ENCODE measurements around the gene ANKRD6. TPM values are rescaled to one million over a fixed set of nuclear protein-coding genes. Genes with fewer than 3 reads are reported as not detected.

The ANKRD6 gene
- total and polyA plus RNA-seq, 11 donors, result 3.5 to 14.1 (median 10.2) TPM

- WGBS, 4 donors, result 46 to 62% (median 57%) methylated on average over 2 of the region's 2 CpGs
- H3K27me3 ChIP-seq, result no peaks in the 10 kb centered on the region
- TF ChIP-seq POLR2A (IDR thresholded peaks at IDR 0.05), result no peak
- no peak for TF ChIP-seq CTCF (IDR thresholded peaks at IDR 0.05)
- no peaks in the 10 kb centered on the region for H3K9me3 ChIP-seq
- no peak overlapping the region for H3K4me3 ChIP-seq
- no peaks in the 10 kb centered on the region for H3K36me3 ChIP-seq
- ATAC-seq (peak in 1 of 4 donors; percentile 60), DNase-seq (no peak)
- H3K27ac ChIP-seq, result no peak overlapping the region
- peaks cover 0 to 3% (median 0%) of the 10 kb centered on the region in 12 donors for H3K4me1 ChIP-seq
- intact Hi-C loops (cut with DNase I), result loop anchor here in 1 of 10 donors (10.0 kb wide), 1 partner anchor 141 kb away; no protein-coding TSS in a partner anchor
Measured at GRCh38 chr6:89454300-89454699, 21.3 kb downstream of the ANKRD6 start.

- no peak overlapping the region for H3K4me3 ChIP-seq
- no peaks in the 10 kb centered on the region for H3K27me3 ChIP-seq
- H3K4me1 ChIP-seq, result peaks cover 0 to 3% (median 0%) of the 10 kb centered on the region in 12 donors
- ATAC-seq (no peak), DNase-seq (no peak)
- H3K27ac ChIP-seq, result no peak overlapping the region
- H3K9me3 ChIP-seq, result no peaks in the 10 kb centered on the region
- TF ChIP-seq CTCF (IDR thresholded peaks at IDR 0.05) (no peak), POLR2A (IDR thresholded peaks at IDR 0.05) (no peak)
- WGBS, 4 donors, result 89 to 97% (median 92%) methylated on average over 5 of the region's 5 CpGs
- intact Hi-C loops (cut with DNase I), result loop anchor here in 1 of 10 donors (10.0 kb wide), 1 partner anchor 136 kb away; no protein-coding TSS in a partner anchor
- H3K36me3 ChIP-seq, result no peaks in the 10 kb centered on the region
Measured at GRCh38 chr6:89458704-89459103, 25.8 kb downstream of the ANKRD6 start.

GRCh38 chr6:89459501-89459900, 26.5 kb downstream of the ANKRD6 start:
- H3K4me3 ChIP-seq, result no peak overlapping the region
- no peaks in the 10 kb centered on the region for H3K27me3 ChIP-seq
- no peaks in the 10 kb centered on the region for H3K36me3 ChIP-seq
- TF ChIP-seq CTCF (IDR thresholded peaks at IDR 0.05), result no peak
- TF ChIP-seq POLR2A (IDR thresholded peaks at IDR 0.05), result no peak
- no peak for DNase-seq
- H3K9me3 ChIP-seq, result no peaks in the 10 kb centered on the region
- peaks cover 0 to 8% (median 3%) of the 10 kb centered on the region in 12 donors for H3K4me1 ChIP-seq
- no peak for ATAC-seq
- WGBS, 4 donors, result 95 to 99% (median 97%) methylated on average over 1 of the region's 1 CpG
- H3K27ac ChIP-seq, result no peak overlapping the region
- intact Hi-C loops (cut with DNase I), result loop anchor here in 1 of 10 donors (10.0 kb wide), 1 partner anchor 135 kb away; no protein-coding TSS in a partner anchor

GRCh38 chr6:89460713-89461112, 27.8 kb downstream of the ANKRD6 start:
- Histone ChIP-seq H3K36me3 (no peaks in the 10 kb centered on the region), H3K4me3 (no peak overlapping the region), H3K27me3 (no peaks in the 10 kb centered on the region), H3K27ac (no peak overlapping the region), H3K9me3 (no peaks in the 10 kb centered on the region), H3K4me1 (peaks cover 0 to 9% (median 4%) of the 10 kb centered on the region in 12 donors)
- no peak for ATAC-seq
- intact Hi-C loops (cut with DNase I), result no loop called here
- DNase-seq, result no peak
- no peak for TF ChIP-seq CTCF (IDR thresholded peaks at IDR 0.05)
- no peak for TF ChIP-seq POLR2A (IDR thresholded peaks at IDR 0.05)
- 64 to 78% (median 70%) methylated on average over 7 of the region's 7 CpGs for WGBS, 4 donors

All from heart left ventricle (tissue), 16 donors.